Measurements from ENCODE around the gene IPO11.
"Not testable (repeated sequence)": the region's sequence is repeated elsewhere in the genome, so short reads cannot be mapped to it uniquely, and the experiment has no call there.

IPO11 gene

DNA sequence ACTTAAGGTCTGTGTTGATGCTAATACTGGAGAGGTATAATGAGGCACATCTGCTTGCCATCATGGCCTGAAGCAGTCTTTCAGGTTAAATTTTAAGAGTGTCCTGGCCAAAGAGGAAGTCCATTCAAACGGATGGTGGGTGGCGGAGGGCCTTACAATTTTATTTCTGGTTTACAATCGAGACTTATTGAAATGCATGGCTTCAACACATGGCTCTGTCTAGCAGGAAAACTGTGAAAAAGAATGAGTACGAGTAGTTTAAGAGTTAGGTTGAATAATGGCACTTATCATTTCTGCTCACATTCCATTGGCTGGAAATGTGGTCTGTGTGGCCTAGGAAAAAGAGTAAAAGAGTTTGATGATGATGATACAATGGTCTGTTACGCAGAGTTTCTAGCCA, 208.2 kb downstream of the IPO11 start:
- Histone ChIP-seq H4K20me1 (ENCODE audit: insufficient read depth, low read length, poor library complexity, severe bottlenecking) (no peaks in the 10 kb centered on the region), H3K79me2 (ENCODE audit: insufficient read depth, low read length) (0 out of 2 replicates have a peak, but pooled peaks cover 2% of the 10 kb centered on the region), H3K36me3 (ENCODE audit: insufficient read depth, low read length) (no peaks in the 10 kb centered on the region), H3K9me3 (ENCODE audit: insufficient read depth, low read depth, low read length) (no peaks in the 10 kb centered on the region), H3K4me2 (ENCODE audit: low read depth, low read length, poor library complexity, severe bottlenecking) (no peak overlapping the region), H3K9ac (ENCODE audit: low read depth, low read length, poor library complexity, severe bottlenecking) (no peak overlapping the region), H3K9me2 (replicated peaks; ENCODE audit: low read depth, low read length) (no peaks in the 10 kb centered on the region), H3K4me3 (ENCODE audit: low read length, poor library complexity, severe bottlenecking) (no peak overlapping the region), H3F3A (ENCODE audit: low read depth) (no peaks in the 10 kb centered on the region), H3K27me3 (ENCODE audit: insufficient read depth, low read length, poor library complexity, severe bottlenecking) (no peaks in the 10 kb centered on the region), H2AFZ (ENCODE audit: low read length) (no peak overlapping the region), H3K4me1 (ENCODE audit: insufficient read depth, low read length, poor library complexity, severe bottlenecking) (no peaks in the 10 kb centered on the region)
- TF ChIP-seq, protein P1, sequence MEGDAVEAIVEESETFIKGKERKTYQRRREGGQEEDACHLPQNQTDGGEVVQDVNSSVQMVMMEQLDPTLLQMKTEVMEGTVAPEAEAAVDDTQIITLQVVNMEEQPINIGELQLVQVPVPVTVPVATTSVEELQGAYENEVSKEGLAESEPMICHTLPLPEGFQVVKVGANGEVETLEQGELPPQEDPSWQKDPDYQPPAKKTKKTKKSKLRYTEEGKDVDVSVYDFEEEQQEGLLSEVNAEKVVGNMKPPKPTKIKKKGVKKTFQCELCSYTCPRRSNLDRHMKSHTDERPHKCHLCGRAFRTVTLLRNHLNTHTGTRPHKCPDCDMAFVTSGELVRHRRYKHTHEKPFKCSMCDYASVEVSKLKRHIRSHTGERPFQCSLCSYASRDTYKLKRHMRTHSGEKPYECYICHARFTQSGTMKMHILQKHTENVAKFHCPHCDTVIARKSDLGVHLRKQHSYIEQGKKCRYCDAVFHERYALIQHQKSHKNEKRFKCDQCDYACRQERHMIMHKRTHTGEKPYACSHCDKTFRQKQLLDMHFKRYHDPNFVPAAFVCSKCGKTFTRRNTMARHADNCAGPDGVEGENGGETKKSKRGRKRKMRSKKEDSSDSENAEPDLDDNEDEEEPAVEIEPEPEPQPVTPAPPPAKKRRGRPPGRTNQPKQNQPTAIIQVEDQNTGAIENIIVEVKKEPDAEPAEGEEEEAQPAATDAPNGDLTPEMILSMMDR (conservative IDR thresholded peaks at IDR 0.05; ENCODE audit: low read length) = no peak
- no peak for TF ChIP-seq EZH2phosphoT487 (IDR thresholded peaks at IDR 0.05; ENCODE audit: borderline replicate concordance)

- Histone ChIP-seq H4K20me1 (ENCODE audit: insufficient read depth, low read length, poor library complexity, severe bottlenecking) (no peaks in the 10 kb centered on the region), H3K4me2 (ENCODE audit: low read depth, low read length, poor library complexity, severe bottlenecking) (no peak overlapping the region), H2AFZ (ENCODE audit: low read length) (no peak overlapping the region), H3K9me2 (replicated peaks; ENCODE audit: low read depth, low read length) (no peaks in the 10 kb centered on the region), H3F3A (ENCODE audit: low read depth) (no peaks in the 10 kb centered on the region), H3K9ac (ENCODE audit: low read depth, low read length, poor library complexity, severe bottlenecking) (no peak overlapping the region), H3K79me2 (ENCODE audit: insufficient read depth, low read length) (0 out of 2 replicates have a peak, but pooled peaks cover 2% of the 10 kb centered on the region), H3K36me3 (ENCODE audit: insufficient read depth, low read length) (no peaks in the 10 kb centered on the region), H3K27me3 (ENCODE audit: insufficient read depth, low read length, poor library complexity, severe bottlenecking) (no peaks in the 10 kb centered on the region), H3K4me3 (ENCODE audit: low read length, poor library complexity, severe bottlenecking) (no peak overlapping the region), H3K9me3 (ENCODE audit: insufficient read depth, low read depth, low read length) (no peaks in the 10 kb centered on the region), H3K4me1 (ENCODE audit: insufficient read depth, low read length, poor library complexity, severe bottlenecking) (no peaks in the 10 kb centered on the region)
- TF ChIP-seq, protein P1 (conservative IDR thresholded peaks at IDR 0.05; ENCODE audit: low read length) = no peak
- TF ChIP-seq EZH2phosphoT487 (IDR thresholded peaks at IDR 0.05; ENCODE audit: borderline replicate concordance) = no peak
Observed at GRCh38 chr5:62621280-62621679, 208.7 kb downstream of the IPO11 start.

- Histone ChIP-seq H3K4me2 (ENCODE audit: low read depth, low read length, poor library complexity, severe bottlenecking) (no peak overlapping the region), H4K20me1 (ENCODE audit: insufficient read depth, low read length, poor library complexity, severe bottlenecking) (no peaks in the 10 kb centered on the region)
Observed at GRCh38 chr5:62623271-62623670, 210.7 kb downstream of the IPO11 start.

DNA sequence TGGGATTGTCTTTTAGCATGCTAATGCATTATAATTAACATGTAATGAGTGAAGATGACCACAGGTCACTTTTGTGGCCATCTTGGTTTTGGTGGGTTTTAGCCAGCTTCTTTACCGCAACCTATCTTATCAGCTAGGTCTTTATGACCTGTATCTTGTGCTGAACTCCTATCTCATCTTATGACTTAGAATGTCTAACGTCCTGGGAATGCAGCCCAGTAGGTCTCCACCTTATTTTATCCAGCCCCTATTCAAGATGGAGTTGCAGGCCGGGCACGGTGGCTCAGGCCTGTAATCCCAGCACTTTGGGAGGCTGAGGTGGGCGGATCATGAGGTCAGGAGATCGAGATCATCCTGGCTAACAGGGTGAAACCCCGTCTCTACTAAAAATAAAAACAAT, 211.9 kb downstream of the IPO11 start:
- not testable (repeated sequence) for H4K20me1 ChIP-seq (ENCODE audit: insufficient read depth, low read length, poor library complexity, severe bottlenecking); H3K9me2 ChIP-seq (replicated peaks; ENCODE audit: low read depth, low read length); H2AFZ ChIP-seq (ENCODE audit: low read length); H3K4me2 ChIP-seq (ENCODE audit: low read depth, low read length, poor library complexity, severe bottlenecking); H3K4me3 ChIP-seq (ENCODE audit: low read length, poor library complexity, severe bottlenecking); H3F3A ChIP-seq (ENCODE audit: low read depth); H3K9me3 ChIP-seq (ENCODE audit: insufficient read depth, low read depth, low read length); H3K4me1 ChIP-seq (ENCODE audit: insufficient read depth, low read length, poor library complexity, severe bottlenecking); H3K9ac ChIP-seq (ENCODE audit: low read depth, low read length, poor library complexity, severe bottlenecking); H3K27me3 ChIP-seq (ENCODE audit: insufficient read depth, low read length, poor library complexity, severe bottlenecking); H3K79me2 ChIP-seq (ENCODE audit: insufficient read depth, low read length)
- peaks cover 24% of the 10 kb centered on the region; the same call in 1 of the 2 replicates for H3K36me3 ChIP-seq (ENCODE audit: insufficient read depth, low read length)

More at GRCh38 chr5:62623271-62623670, 210.7 kb downstream of the IPO11 start:
- no peaks in the 10 kb centered on the region for H3K4me1 ChIP-seq (ENCODE audit: insufficient read depth, low read length, poor library complexity, severe bottlenecking)
- peaks cover 13% of the 10 kb centered on the region; the same call in 1 of the 2 replicates for H3K36me3 ChIP-seq (ENCODE audit: insufficient read depth, low read length)
- H2AFZ ChIP-seq (ENCODE audit: low read length) = no peak overlapping the region
- H3K9me3 ChIP-seq (ENCODE audit: insufficient read depth, low read depth, low read length) = no peaks in the 10 kb centered on the region
- TF ChIP-seq EZH2phosphoT487 (IDR thresholded peaks at IDR 0.05; ENCODE audit: borderline replicate concordance) = no peak
- TF ChIP-seq, protein P1 (conservative IDR thresholded peaks at IDR 0.05; ENCODE audit: low read length) = no peak
- 0 out of 2 replicates have a peak, but pooled peaks cover 2% of the 10 kb centered on the region for H3K79me2 ChIP-seq (ENCODE audit: insufficient read depth, low read length)
- no peak overlapping the region for H3K9ac ChIP-seq (ENCODE audit: low read depth, low read length, poor library complexity, severe bottlenecking)
- no peaks in the 10 kb centered on the region for H3K27me3 ChIP-seq (ENCODE audit: insufficient read depth, low read length, poor library complexity, severe bottlenecking)
- no peaks in the 10 kb centered on the region for H3K9me2 ChIP-seq (replicated peaks; ENCODE audit: low read depth, low read length)
- no peak overlapping the region for H3K4me3 ChIP-seq (ENCODE audit: low read length, poor library complexity, severe bottlenecking)
- no peaks in the 10 kb centered on the region for H3F3A ChIP-seq (ENCODE audit: low read depth)

Measured in Loucy (cell line).